H9 (cell line): ENCODE measurements around the gene SLC9A9. TPM values are rescaled to one million over a fixed set of nuclear protein-coding genes. Genes with fewer than 3 reads are reported as not detected.

Experiments used
- DNase-seq: peaks from one replicate; pipeline ENCODE4 v3.0.0-alpha.2; 2017
- H2AFZ ChIP-seq: one replicate; pipeline ENCODE4 v1.6.1; 2013; ENCODE audit warnings: mild to moderate bottlenecking, low read length, control low read depth, moderate library complexity
- H2AK5ac ChIP-seq: 2 replicates; pipeline ENCODE4 v1.6.1; 2013; ENCODE audit warnings: low read length, control low read depth, mixed read lengths; ENCODE audit not compliant: insufficient read length
- H2BK120ac ChIP-seq: one replicate; pipeline ENCODE4 v1.6.1; 2013; ENCODE audit warnings: low read depth, mild to moderate bottlenecking, low read length, control low read depth, inconsistent platforms; ENCODE audit not compliant: poor library complexity, severe bottlenecking
- H2BK12ac ChIP-seq: 2 replicates; pipeline ENCODE4 v1.6.1; 2013; ENCODE audit warnings: low read length, control low read depth, mixed read lengths, low read depth; ENCODE audit not compliant: insufficient read length
- H2BK15ac ChIP-seq: 2 replicates; pipeline ENCODE4 v1.6.1; 2013; ENCODE audit warnings: low read depth, low read length, control low read depth
- H2BK20ac ChIP-seq: one replicate; pipeline ENCODE4 v1.6.1; 2013; ENCODE audit warnings: low read depth, mild to moderate bottlenecking, low read length, control low read depth, inconsistent platforms; ENCODE audit not compliant: poor library complexity, severe bottlenecking
- H2BK5ac ChIP-seq: 2 replicates; pipeline ENCODE4 v1.6.1; 2013; ENCODE audit warnings: low read length, control low read depth, mixed read lengths; ENCODE audit not compliant: insufficient read length
- H3K14ac ChIP-seq: 2 replicates; pipeline ENCODE4 v1.6.1; 2013; ENCODE audit warnings: low read length, control low read depth; ENCODE audit not compliant: insufficient read depth
- H3K18ac ChIP-seq: 2 replicates; pipeline ENCODE4 v1.6.1; 2013; ENCODE audit warnings: low read depth, mild to moderate bottlenecking, mixed read lengths, low read length, control low read depth; ENCODE audit not compliant: insufficient read length
- H3K23ac ChIP-seq: 2 replicates; pipeline ENCODE4 v1.6.1; 2013; ENCODE audit warnings: low read length, control low read depth, mixed read lengths, low read depth; ENCODE audit not compliant: insufficient read length
- H3K23me2 ChIP-seq: 2 replicates; pipeline ENCODE4 v1.6.1; 2013; ENCODE audit warnings: low read depth, mild to moderate bottlenecking, mixed read lengths, low read length, control low read depth; ENCODE audit not compliant: insufficient read length, poor library complexity, severe bottlenecking
- H3K27ac ChIP-seq: 2 replicates; pipeline ENCODE4 v1.5.1; 2013; ENCODE audit warnings: low read length, control low read depth, mixed read lengths, low read depth; ENCODE audit not compliant: insufficient read length
- H3K27me3 ChIP-seq: 2 replicates; pipeline ENCODE4 v1.6.1; 2013; ENCODE audit warnings: low read length, control low read depth, inconsistent platforms; ENCODE audit not compliant: insufficient read depth
- H3K4ac ChIP-seq: 2 replicates; pipeline ENCODE4 v1.6.1; 2013; ENCODE audit warnings: low read depth, mild to moderate bottlenecking, control low read depth, inconsistent platforms, low read length, moderate library complexity
- H3K4me1 ChIP-seq: 2 replicates; pipeline ENCODE4 v1.6.1; 2013; ENCODE audit warnings: low read length, control low read depth, inconsistent platforms; ENCODE audit not compliant: insufficient read depth
- H3K4me2 ChIP-seq: 2 replicates; pipeline ENCODE4 v1.6.1; 2013; ENCODE audit warnings: low read length, control low read depth, mixed read lengths; ENCODE audit not compliant: insufficient read length, insufficient read depth
- H3K56ac ChIP-seq: 2 replicates; pipeline ENCODE4 v1.6.1; 2013; ENCODE audit warnings: low read depth, mild to moderate bottlenecking, mixed read lengths, low read length, control low read depth; ENCODE audit not compliant: insufficient read length
- H3K79me1 ChIP-seq: 2 replicates; pipeline ENCODE4 v1.6.1; 2013; ENCODE audit warnings: low read depth, mild to moderate bottlenecking, moderate library complexity, low read length, control low read depth, inconsistent platforms; ENCODE audit not compliant: insufficient read depth, poor library complexity, severe bottlenecking
- H3K79me2 ChIP-seq: 2 replicates; pipeline ENCODE4 v1.6.1; 2013; ENCODE audit warnings: low read length, control low read depth, inconsistent platforms; ENCODE audit not compliant: insufficient read depth
- H3K9ac ChIP-seq: 2 replicates; pipeline ENCODE4 v1.6.1; 2013; ENCODE audit warnings: low read length, control low read depth, mixed read lengths; ENCODE audit not compliant: insufficient read length; ENCODE audit errors: extremely low read depth
- H3K9me3 ChIP-seq: one replicate; pipeline ENCODE4 v1.6.1; 2013; ENCODE audit warnings: low read depth, low read length, inconsistent platforms; ENCODE audit not compliant: control insufficient read depth
- H3T11ph ChIP-seq: one replicate; pipeline ENCODE4 v1.6.1; 2013; ENCODE audit warnings: mild to moderate bottlenecking, low read length, control low read depth, inconsistent platforms
- H4K20me1 ChIP-seq: one replicate; pipeline ENCODE4 v1.6.1; 2013; ENCODE audit not compliant: control insufficient read depth, insufficient read length, insufficient read depth
- H4K5ac ChIP-seq: 2 replicates; pipeline ENCODE4 v1.6.1; 2013; ENCODE audit warnings: low read depth, mild to moderate bottlenecking, mixed read lengths, low read length, control low read depth; ENCODE audit not compliant: insufficient read length
- H4K8ac ChIP-seq: replicated peaks from 2 replicates; pipeline ENCODE4 v1.6.1; 2013; ENCODE audit warnings: low read length, control low read depth, mixed read lengths, low read depth; ENCODE audit not compliant: insufficient read length
- H4K91ac ChIP-seq: 2 replicates; pipeline ENCODE4 v1.6.1; 2013; ENCODE audit warnings: low read depth, mild to moderate bottlenecking, moderate library complexity, mixed read lengths, low read length, control low read depth; ENCODE audit not compliant: insufficient read length
- H3K27ac Mint-ChIP-seq, 3 experiments: 2 replicates in 2 of 3; 3 replicates in 1 of 3; pipeline ENCODE4 v1.8.0; 2020 to 2021; ENCODE audit warnings: mixed read lengths in 3 of 3, mild to moderate bottlenecking in 1 of 3, moderate library complexity in 1 of 3
- H3K27me3 Mint-ChIP-seq: 2 replicates; pipeline ENCODE4 v1.8.0; 2021; ENCODE audit warnings: low read depth, mild to moderate bottlenecking, moderate library complexity, mixed read lengths
- H3K36me3 Mint-ChIP-seq, 3 experiments: 2 replicates in 2 of 3; 3 replicates in 1 of 3; pipeline ENCODE4 v1.8.0; 2020 to 2021; ENCODE audit warnings: low read depth in 3 of 3, mixed read lengths in 3 of 3; ENCODE audit not compliant: insufficient read depth in 1 of 3
- H3K4me1 Mint-ChIP-seq, 2 experiments: 2 replicates each; pipeline ENCODE4 v1.8.0; 2020; ENCODE audit warnings: mixed read lengths in 2 of 2
- H3K4me3 Mint-ChIP-seq, 2 experiments: 2 replicates in 1 of 2; 3 replicates in 1 of 2; pipeline ENCODE4 v1.8.0; 2020 to 2021; ENCODE audit warnings: mild to moderate bottlenecking in 2 of 2, mixed read lengths in 2 of 2, moderate library complexity in 1 of 2
- H3K9me3 Mint-ChIP-seq, 2 experiments: 2 replicates in 1 of 2; 3 replicates in 1 of 2; pipeline ENCODE4 v1.8.0; 2020; ENCODE audit warnings: mild to moderate bottlenecking in 2 of 2, mixed read lengths in 2 of 2, moderate library complexity in 1 of 2
- CTCF ChIP-seq: fragments of 200-600 bp; sonication (generic); conservative IDR thresholded peaks from 3 replicates; pipeline ENCODE4 v1.8.0; 2021; ENCODE audit warnings: antibody characterized with exemption, mild to moderate bottlenecking
- WGBS: extraction: QIAGEN DNeasy Blood & Tissue Kit; methylation state at CpG from one replicate; pipeline ENCODE4 v1.1.7; 2013; ENCODE audit warnings: missing lambda C conversion rate, low lambda C conversion rate, mixed read lengths; ENCODE audit not compliant: insufficient read length; ENCODE audit errors: extremely low coverage; 5-methylcytosine and 5-hydroxymethylcytosine counted together
- total RNA-seq: library from RNA; stranded (reverse); gene quantifications from 2 replicates; pipeline ENCODE4 v1.2.1, GENCODE V29; 2021

SLC9A9 gene
- total RNA-seq, 1 experiment from 2014 or later: 0.35 TPM

- no peaks in the 10 kb centered on the region for H3K79me1 ChIP-seq
- no peak overlapping the region for H3K4me2 ChIP-seq
- no peak overlapping the region for H2BK15ac ChIP-seq
- no peak overlapping the region for H3K14ac ChIP-seq
- H3K23me2 ChIP-seq: no peaks in the 10 kb centered on the region
- H3K4me1 Mint-ChIP-seq: no peaks in the 10 kb centered on the region
- H2BK20ac ChIP-seq: no peak overlapping the region
- no peak overlapping the region for H3K56ac ChIP-seq
- H4K8ac ChIP-seq: no peak overlapping the region
- H4K5ac ChIP-seq: no peak overlapping the region
- H2BK120ac ChIP-seq: no peak overlapping the region
- TF ChIP-seq CTCF: no peak
- H4K91ac ChIP-seq: no peak overlapping the region
- no peak overlapping the region for H3K4ac ChIP-seq
- no peaks in the 10 kb centered on the region for H3K36me3 Mint-ChIP-seq
- no peak for DNase-seq
- H3K23ac ChIP-seq: no peak overlapping the region
- no peak overlapping the region for H2AK5ac ChIP-seq
- no peaks in the 10 kb centered on the region for H3K4me1 ChIP-seq
- peaks cover 2% of the 10 kb centered on the region; the same call in 1 of the 2 replicates for H3K27me3 Mint-ChIP-seq
- H4K20me1 ChIP-seq: no peaks in the 10 kb centered on the region
- H3K27me3 ChIP-seq: no peaks in the 10 kb centered on the region
- no peak overlapping the region for H2AFZ ChIP-seq
- H3K9me3 Mint-ChIP-seq: no peaks in the 10 kb centered on the region; a peak in 1 of 5 replicates
- H2BK5ac ChIP-seq: no peak overlapping the region
- no peak overlapping the region for H3K4me3 Mint-ChIP-seq
- H3K27ac ChIP-seq: no peak overlapping the region
- WGBS: no CpG with 5 or more reads among the region's 3 CpGs
- H3T11ph ChIP-seq: no peak overlapping the region
- no peak overlapping the region for H3K9ac ChIP-seq
- H3K18ac ChIP-seq: no peak overlapping the region
- H3K27ac Mint-ChIP-seq: no peak overlapping the region
- no peaks in the 10 kb centered on the region for H3K79me2 ChIP-seq
- H2BK12ac ChIP-seq: no peak overlapping the region
- no peaks in the 10 kb centered on the region for H3K9me3 ChIP-seq
These were observed 405.3 kb downstream of the SLC9A9 start for GRCh38 chr3:143442814-143443447.
